Measurements from ENCODE around the gene STPG3. TPM values are rescaled to one million over a fixed set of nuclear protein-coding genes. Genes with fewer than 3 reads are reported as not detected.
"Not testable (repeated sequence)": the region's sequence is repeated elsewhere in the genome, so short reads cannot be mapped to it uniquely, and the experiment has no call there.

STPG3 gene
- total and polyA plus RNA-seq, 2 of the 4 experiments (the other 2 are of a cell fraction) = not detected

DNA sequence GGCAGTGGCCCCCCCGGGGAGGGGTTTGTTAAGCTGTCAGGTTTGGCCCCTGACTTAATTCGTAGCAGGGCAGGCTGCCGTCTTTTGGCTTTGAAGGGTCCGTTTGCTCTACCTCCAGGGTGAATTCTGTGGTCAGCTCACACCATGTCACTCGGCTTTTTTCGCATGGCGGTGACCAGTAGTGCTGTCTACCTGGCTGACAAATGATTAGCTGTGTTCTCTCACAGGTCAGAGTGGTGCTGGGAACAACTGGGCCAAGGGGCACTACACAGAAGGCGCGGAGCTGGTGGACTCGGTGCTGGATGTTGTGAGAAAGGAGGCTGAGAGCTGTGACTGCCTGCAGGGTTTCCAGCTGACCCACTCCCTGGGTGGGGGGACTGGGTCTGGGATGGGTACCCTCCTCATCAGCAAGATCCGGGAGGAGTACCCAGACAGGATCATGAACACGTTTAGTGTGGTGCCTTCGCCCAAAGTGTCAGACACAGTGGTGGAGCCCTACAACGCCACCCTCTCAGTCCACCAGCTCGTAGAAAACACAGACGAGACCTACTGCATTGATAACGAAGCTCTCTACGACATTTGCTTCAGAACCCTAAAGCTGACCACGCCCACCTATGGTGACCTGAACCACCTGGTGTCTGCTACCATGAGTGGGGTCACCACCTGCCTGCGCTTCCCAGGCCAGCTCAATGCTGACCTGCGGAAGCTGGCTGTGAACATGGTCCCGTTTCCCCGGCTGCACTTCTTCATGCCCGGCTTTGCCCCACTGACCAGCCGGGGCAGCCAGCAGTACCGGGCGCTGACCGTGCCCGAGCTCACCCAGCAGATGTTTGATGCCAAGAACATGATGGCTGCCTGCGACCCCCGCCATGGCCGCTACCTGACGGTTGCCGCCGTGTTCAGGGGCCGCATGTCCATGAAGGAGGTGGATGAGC is 8.6 kb upstream of the STPG3 start (continued):
- no peak for TF ChIP-seq POLR2A (IDR thresholded peaks at IDR 0.05; ENCODE audit: low read depth, low read length)
- TF ChIP-seq SMC3 (IDR thresholded peaks at IDR 0.05; ENCODE audit: low read depth, low read length) = no peak

GRCh38 chr9:137243266-137243625 is 7.8 kb upstream of the STPG3 start:
- CTCF ChIA-PET = not testable (repeated sequence)

More at GRCh38 chr9:137243266-137243625, 7.8 kb upstream of the STPG3 start:
- H4K91ac ChIP-seq (ENCODE audit: insufficient read depth, low read depth, low read length); H2AK5ac ChIP-seq (ENCODE audit: low read depth, low read length); H3K4me3 ChIP-seq (ENCODE audit: insufficient read depth, low read depth, low read length); H2BK120ac ChIP-seq (ENCODE audit: low read depth, low read length); intact Hi-C loops (cut with micrococcal nuclease); H3K4me1 ChIP-seq (ENCODE audit: control insufficient read depth, insufficient read depth, low read length); H2BK15ac ChIP-seq (ENCODE audit: low read depth, low read length); dilution Hi-C loops (cut with HindIII; ENCODE audit: low sequenced_read_pairs, unreplicated experiment); BruUV-seq (replicated peaks); ATAC-seq (ENCODE audit: low read depth); H3K9ac ChIP-seq (ENCODE audit: low read depth, low read length); POLR2A ChIA-PET (ENCODE audit: unreplicated experiment); H3K4me2 ChIP-seq (ENCODE audit: low read depth, low read length); H3K9me1 ChIP-seq (ENCODE audit: insufficient read depth, low read length); H2AFZ ChIP-seq (replicated peaks; ENCODE audit: low read length, poor library complexity); H3K9me3 ChIP-seq (ENCODE audit: control insufficient read depth, insufficient read depth, low read length); H3K18ac ChIP-seq (ENCODE audit: low read depth, low read length); H3K14ac ChIP-seq (replicated peaks; ENCODE audit: low read depth, low read length); H2BK20ac ChIP-seq (ENCODE audit: low read depth, low read length); H3K27me3 ChIP-seq (ENCODE audit: control insufficient read depth, insufficient read depth, low read length); H2BK5ac ChIP-seq (ENCODE audit: low read depth, low read length, poor library complexity, severe bottlenecking); H3K56ac ChIP-seq (ENCODE audit: extremely low read depth, insufficient read depth, low read length); H4K5ac ChIP-seq (ENCODE audit: low read depth, low read length); H4K8ac ChIP-seq (ENCODE audit: low read depth in 2 of 2, low read length in 2 of 2); H3K27ac ChIP-seq (ENCODE audit: insufficient read depth, low read length); H3K4ac ChIP-seq (ENCODE audit: low read depth, low read length); DNase-seq; in situ Hi-C loops (cut with MboI; ENCODE audit: low sequenced_read_pairs): not testable (repeated sequence)
- Histone ChIP-seq H2AK9ac (replicated peaks; ENCODE audit: low read depth, low read length, poor library complexity) (peak overlapping the region; percentile 81), H3K23ac (ENCODE audit: low read depth, low read length) (peak overlapping the region; percentile 64; the same call in 1 of the 2 replicates), H3K36me3 (ENCODE audit: control insufficient read depth, insufficient read depth, low read length) (peaks cover 19% of the 10 kb centered on the region), H4K20me1 (ENCODE audit: insufficient read depth, low read length) (peaks cover 35% of the 10 kb centered on the region), H3K79me1 (ENCODE audit: low read depth in 1 of 2, low read length in 2 of 2) (peaks cover 8 to 37% of the 10 kb centered on the region in 2 experiments; a peak in 3 of 4 replicates)
- 85% methylated on average over 3 of the region's 18 CpGs; no CpG with 5 or more reads in 1 of the 2 experiments for WGBS, 2 experiments (ENCODE audit: extremely low coverage in 2 of 2, insufficient read length in 1 of 2)

All from IMR-90 (cell line).